Measurements from ENCODE around the gene RBPMS2. TPM values are rescaled to one million over a fixed set of nuclear protein-coding genes. Genes with fewer than 3 reads are reported as not detected.

Gene RBPMS2
- total RNA-seq, 2 donors from 2014 or later = 1.0 to 15.4 TPM

DNA sequence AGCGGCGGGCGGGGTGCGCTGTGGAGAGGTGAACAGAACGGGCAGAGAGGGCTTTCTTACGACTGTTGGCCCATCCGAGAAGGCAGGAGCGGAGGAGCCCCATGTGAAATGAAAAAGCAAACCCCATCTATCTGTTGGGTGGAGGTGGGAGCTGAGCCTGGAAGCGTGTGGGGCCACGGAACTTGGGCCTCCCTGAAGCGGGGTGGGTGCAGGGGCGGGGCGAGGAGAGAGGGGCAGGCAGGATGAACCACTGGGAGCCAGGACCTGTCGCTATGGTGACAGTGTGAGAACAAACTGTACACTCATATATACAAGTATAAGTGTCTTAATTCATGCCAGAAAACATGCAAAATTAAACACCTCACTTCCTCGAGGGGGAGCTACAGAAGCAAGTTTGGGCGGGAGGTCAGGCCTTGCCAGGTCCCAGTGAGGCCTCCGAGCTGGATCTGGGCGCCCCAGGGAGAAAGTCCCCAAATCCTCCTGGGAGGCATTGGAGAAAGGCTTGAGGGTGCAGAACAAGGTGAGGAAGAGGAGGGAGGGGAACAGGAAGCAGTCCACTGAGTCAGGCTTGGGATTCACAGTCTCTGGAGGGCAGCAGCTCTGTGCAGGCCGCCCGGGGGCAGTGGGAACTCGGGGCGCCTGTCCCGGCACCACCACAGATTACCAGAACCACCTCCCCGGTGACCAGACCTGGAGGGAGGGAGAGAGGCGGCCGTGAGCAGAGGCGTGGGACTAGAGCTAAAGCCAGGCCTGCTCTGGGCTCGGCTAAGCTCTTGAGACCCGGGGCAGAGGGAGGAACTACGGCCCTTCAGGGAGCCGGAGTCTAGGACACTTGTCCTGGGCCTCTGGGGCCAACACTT lies 34.8 kb downstream of the RBPMS2 start:
- DNase-seq (peak; percentile 52 to 87), ATAC-seq (peak; percentile 54)
- intact Hi-C loops (cut with DNase I, micrococcal nuclease) = no loop called here

- ATAC-seq (no peak), DNase-seq (no peak)
- intact Hi-C loops (cut with DNase I, micrococcal nuclease) = loop anchor here in 1 of 2 donors (10.0 kb wide), 2 partner anchors 75 to 165 kb away; no protein-coding TSS in a partner anchor
Observed at GRCh38 chr15:64739577-64740143, 35.7 kb downstream of the RBPMS2 start.

GRCh38 chr15:64739156-64739555 lies 36.2 kb downstream of the RBPMS2 start:
- ATAC-seq = no peak
- intact Hi-C loops (cut with DNase I, micrococcal nuclease) = loop anchor here in 1 of 2 donors (10.0 kb wide), 2 partner anchors 76 to 166 kb away; no protein-coding TSS in a partner anchor
- no peak for DNase-seq

GRCh38 chr15:64738226-64739095 lies 36.9 kb downstream of the RBPMS2 start:
- intact Hi-C loops (cut with DNase I, micrococcal nuclease) = loop anchor here in 1 of 2 donors (10.0 kb wide), 2 partner anchors 76 to 166 kb away; no protein-coding TSS in a partner anchor
- DNase-seq (no peak), ATAC-seq (no peak)

GRCh38 chr15:64732156-64732860 lies 43.1 kb downstream of the RBPMS2 start:
- intact Hi-C loops (cut with DNase I, micrococcal nuclease) = loop anchor here (5.0 to 10.0 kb wide), 4 partner anchors 80 to 172 kb away; no protein-coding TSS in a partner anchor
- ATAC-seq (no peak), DNase-seq (no peak)

GRCh38 chr15:64731805-64732151 lies 43.6 kb downstream of the RBPMS2 start:
- intact Hi-C loops (cut with DNase I, micrococcal nuclease) = loop anchor here (5.0 to 10.0 kb wide), 4 partner anchors 81 to 173 kb away; no protein-coding TSS in a partner anchor
- DNase-seq = no peak
- ATAC-seq = no peak

GRCh38 chr15:64731012-64731804 lies 44.2 kb downstream of the RBPMS2 start:
- ATAC-seq (peak; percentile 92), DNase-seq (peak; percentile 74 to 94)
- intact Hi-C loops (cut with DNase I, micrococcal nuclease) = loop anchor here (5.0 to 10.0 kb wide), 4 partner anchors 81 to 174 kb away; no protein-coding TSS in a partner anchor

DNA sequence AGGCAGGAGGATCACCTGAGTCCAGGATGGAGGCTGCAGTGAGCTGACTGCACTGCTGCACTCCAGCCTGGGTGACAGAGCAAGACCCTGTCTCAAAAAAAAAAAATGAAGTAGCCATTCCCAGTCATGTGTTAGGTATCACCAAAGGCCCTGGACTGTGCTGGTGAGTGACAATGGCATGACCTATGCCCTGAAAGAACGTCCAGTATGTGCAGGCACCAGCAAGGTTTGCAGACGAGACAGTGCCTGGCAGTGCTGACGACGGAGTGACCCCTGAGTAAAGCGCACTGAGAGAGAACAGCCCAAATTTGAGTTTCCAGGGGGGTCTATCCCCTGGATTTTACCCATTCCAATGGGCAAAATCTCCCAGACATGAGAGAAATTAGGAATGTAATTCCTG lies 45.2 kb downstream of the RBPMS2 start:
- intact Hi-C loops (cut with DNase I, micrococcal nuclease) = loop anchor here (5.0 to 10.0 kb wide), 4 partner anchors 82 to 175 kb away; no protein-coding TSS in a partner anchor
- DNase-seq (no peak), ATAC-seq (no peak)

DNA sequence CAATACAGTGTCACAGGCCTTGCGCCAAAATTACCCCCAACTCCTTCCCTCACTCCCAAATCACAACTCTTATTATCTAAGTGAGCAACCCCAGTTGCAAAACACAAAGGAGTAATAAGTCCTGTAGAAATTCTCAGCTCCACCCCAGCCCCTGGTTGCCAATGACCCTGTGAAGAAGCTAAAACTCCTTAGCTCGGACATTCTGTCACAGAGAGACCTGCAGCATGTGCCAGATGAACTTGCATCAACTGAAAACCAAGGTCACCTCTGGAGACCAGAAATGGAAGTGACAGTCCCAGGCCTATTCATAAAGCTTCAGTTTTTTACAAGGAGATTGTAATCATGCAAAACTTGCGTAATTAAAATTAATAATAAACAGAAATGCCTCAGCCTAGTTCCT lies 55.2 kb downstream of the RBPMS2 start:
- DNase-seq = no peak
- no peak for ATAC-seq
- intact Hi-C loops (cut with DNase I, micrococcal nuclease) = no loop called here

- no peak for ATAC-seq
- intact Hi-C loops (cut with DNase I, micrococcal nuclease) = no loop called here
- DNase-seq = no peak
Observed at GRCh38 chr15:64717735-64718495, 57.5 kb downstream of the RBPMS2 start.

DNA sequence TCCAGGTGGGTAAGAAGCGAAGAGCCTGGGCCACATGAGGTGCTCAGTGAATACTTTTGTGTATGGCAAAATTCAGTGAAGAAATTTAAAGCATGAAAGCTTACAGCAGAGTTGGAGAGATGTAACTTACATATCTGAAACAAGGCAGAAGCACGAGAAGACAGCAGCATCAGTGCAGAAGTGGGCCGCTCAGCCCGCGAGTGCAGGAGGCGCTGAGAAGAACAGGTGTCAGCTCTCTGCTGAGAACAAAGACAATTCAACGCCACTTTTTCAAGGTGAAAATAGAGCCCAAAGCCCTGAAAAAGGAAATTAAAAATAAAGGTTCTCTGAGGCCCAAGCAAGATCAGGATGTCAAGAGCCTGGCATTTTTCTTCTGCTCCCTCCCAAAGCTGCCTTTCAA lies 58.3 kb downstream of the RBPMS2 start:
- intact Hi-C loops (cut with DNase I, micrococcal nuclease) = no loop called here

DNA sequence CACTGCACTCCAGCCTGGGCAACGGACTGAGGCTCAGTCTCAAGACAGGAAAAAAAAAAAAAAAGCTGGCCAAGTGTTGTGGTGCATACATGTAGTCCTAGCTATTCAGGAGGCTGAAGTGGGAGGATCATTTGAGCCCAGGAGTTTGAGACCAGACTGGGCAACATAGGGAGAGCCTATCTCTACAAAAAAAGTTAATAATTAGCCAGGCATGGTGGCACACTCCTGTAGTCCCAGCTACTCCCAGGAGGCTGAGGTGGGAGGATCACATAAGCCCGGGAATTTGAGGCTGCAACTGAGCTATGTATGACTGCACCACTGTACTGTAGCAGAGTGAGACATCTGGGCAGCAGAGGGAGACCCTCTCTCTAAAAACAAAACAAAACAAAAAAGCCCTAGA lies 58.9 kb downstream of the RBPMS2 start:
- no peak for ATAC-seq
- DNase-seq = no peak
- intact Hi-C loops (cut with DNase I, micrococcal nuclease) = no loop called here

More for the DNA sequence above, 58.3 kb downstream of the RBPMS2 start:
- DNase-seq (no peak), ATAC-seq (no peak)

- ATAC-seq = no peak
- intact Hi-C loops (cut with DNase I, micrococcal nuclease) = no loop called here
- no peak for DNase-seq
Observed at GRCh38 chr15:64713592-64713991, 61.8 kb downstream of the RBPMS2 start.

DNA sequence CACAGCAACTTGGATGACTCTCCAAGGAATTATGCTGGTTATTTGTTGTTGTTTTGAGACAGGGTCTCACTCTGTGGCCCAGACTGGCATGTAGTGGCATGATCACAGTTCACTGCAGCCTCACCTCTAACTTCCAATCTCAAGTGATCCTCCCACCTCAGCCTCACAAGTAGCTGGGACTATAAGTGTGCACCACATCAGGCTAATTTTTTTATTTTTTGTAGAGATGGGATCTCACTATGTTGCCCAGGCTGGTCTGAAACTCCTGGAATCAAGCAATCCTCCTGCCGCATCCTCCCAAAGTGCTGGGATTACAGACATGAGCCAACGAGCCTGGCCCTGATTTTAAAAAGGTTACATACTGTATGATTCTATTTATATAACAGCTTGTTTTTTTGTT lies 63.0 kb downstream of the RBPMS2 start:
- no peak for DNase-seq
- ATAC-seq = no peak
- intact Hi-C loops (cut with DNase I, micrococcal nuclease) = no loop called here

DNA sequence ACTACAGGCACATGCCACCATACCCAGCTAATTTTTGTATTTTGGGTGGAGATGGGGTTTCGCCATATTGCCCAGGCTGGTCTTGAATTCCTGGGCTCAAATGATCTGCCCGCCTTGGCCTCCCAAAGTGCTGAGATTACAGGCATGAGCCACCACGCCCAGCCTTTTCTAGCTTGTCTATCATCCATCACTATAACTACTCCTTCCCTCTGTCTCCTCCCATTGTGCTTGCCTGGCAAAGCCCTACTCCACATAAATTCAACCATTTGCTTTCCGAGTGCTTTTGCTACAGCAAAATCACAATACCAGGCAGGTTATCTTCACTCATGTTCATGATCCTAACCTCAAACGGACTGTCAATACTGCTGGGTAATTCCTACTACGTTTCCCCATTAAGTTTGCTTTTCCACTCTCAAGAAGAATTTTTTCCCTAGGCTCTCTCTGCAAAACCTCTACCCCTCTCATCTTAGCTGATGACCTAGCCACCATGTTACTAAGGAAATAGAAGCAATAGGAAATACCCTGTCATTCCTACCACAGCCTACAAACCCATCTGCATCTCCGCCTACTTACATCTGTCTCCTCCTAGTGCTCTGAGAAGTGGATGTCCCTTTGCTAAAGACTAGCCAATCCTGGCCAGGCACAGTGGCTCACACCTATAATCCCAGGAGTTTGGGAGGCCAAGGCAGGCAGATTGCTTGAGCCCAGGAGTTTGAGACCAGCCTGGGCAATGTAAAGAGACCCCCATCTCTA lies 64.5 kb downstream of the RBPMS2 start:
- intact Hi-C loops (cut with DNase I, micrococcal nuclease) = no loop called here
- ATAC-seq = no peak
- no peak for DNase-seq

All from left colon (tissue), 2 donors.